GM12891 (cell line): ENCODE measurements around the gene DPAGT1.

Source experiments
- POLR2A ChIP-seq: IDR thresholded peaks from 2 replicates; pipeline ENCODE4 v1.6.1; 2011; ENCODE audit warnings: low read depth, low read length, control low read depth
- POLR2AphosphoS5 ChIP-seq: IDR thresholded peaks from 2 replicates; pipeline ENCODE4 v1.6.1; 2011; ENCODE audit warnings: low read depth, low read length, control low read depth
- TAF1 ChIP-seq: IDR thresholded peaks from 2 replicates; pipeline ENCODE4 v1.6.1; 2011; ENCODE audit warnings: low read depth, low read length, control low read depth

DNA sequence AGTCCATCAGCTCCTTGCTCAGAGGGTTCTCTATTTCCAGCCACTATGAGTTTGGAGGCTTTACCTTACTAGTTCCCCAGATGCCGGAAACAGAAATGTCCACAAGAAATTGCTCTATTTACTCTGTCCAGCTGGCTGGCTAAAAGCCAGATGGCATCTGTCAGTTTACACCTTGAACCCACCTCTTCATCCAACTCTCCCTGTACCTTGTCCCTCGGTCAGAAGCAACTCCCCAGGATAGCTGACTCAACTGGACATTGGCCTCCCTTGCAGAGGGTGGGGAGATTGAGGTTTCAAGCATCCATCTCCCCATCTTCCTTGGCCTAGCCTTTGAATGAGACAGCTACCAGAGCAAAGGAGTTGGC lies 7.2 kb upstream of the DPAGT1 start:
- TF ChIP-seq POLR2A (no peak), TAF1 (no peak), POLR2AphosphoS5 (no peak)
